A673 (cell line): Measurements from ENCODE around the gene INSYN1.
"Not testable (repeated sequence)": the region's sequence is repeated elsewhere in the genome, so short reads cannot be mapped to it uniquely, and the experiment has no call there.

Experiments used
- EZH2 ChIP-seq: fragments of 200-600 bp; sonication (generic); IDR thresholded peaks from 2 replicates; pipeline ENCODE4 v1.6.1; 2017; ENCODE audit warnings: borderline replicate concordance, low read depth, mild to moderate bottlenecking, mixed read lengths, antibody characterized with exemption, low read length; ENCODE audit not compliant: poor library complexity, severe bottlenecking
- TF ChIP-seq, protein P1 (sequence below): fragments of 300-800, 200-600 bp; sonication (generic); conservative IDR thresholded peaks from 2 replicates; pipeline ENCODE4 v1.5.1; 2017; ENCODE audit warnings: low read depth, mild to moderate bottlenecking, antibody characterized with exemption, low read length, moderate library complexity, mixed read lengths

DNA sequence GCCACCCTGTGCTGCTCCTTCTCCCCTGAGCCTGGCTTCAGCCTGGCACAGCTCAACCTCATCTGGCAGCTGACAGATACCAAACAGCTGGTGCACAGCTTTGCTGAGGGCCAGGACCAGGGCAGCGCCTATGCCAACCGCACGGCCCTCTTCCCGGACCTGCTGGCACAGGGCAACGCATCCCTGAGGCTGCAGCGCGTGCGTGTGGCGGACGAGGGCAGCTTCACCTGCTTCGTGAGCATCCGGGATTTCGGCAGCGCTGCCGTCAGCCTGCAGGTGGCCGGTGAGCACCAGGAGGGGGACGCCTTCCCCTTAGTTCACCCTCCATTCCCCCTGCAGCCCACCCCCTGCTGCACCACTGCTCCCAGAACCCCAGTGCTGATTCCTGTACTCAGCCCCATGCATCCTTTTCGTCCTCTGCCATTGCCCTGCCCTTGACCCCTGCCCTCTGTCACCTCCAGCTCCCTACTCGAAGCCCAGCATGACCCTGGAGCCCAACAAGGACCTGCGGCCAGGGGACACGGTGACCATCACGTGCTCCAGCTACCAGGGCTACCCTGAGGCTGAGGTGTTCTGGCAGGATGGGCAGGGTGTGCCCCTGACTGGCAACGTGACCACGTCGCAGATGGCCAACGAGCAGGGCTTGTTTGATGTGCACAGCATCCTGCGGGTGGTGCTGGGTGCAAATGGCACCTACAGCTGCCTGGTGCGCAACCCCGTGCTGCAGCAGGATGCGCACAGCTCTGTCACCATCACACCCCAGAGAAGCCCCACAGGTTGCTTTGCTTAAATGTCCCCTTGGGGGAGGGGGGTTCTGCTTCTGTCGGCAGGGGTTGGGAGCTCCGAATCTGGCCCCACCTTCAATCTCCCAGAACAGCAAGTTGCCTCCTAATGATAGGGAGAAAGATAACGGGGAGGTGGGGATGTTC lies 50.6 kb downstream of the INSYN1 start:
- TF ChIP-seq, protein P1, sequence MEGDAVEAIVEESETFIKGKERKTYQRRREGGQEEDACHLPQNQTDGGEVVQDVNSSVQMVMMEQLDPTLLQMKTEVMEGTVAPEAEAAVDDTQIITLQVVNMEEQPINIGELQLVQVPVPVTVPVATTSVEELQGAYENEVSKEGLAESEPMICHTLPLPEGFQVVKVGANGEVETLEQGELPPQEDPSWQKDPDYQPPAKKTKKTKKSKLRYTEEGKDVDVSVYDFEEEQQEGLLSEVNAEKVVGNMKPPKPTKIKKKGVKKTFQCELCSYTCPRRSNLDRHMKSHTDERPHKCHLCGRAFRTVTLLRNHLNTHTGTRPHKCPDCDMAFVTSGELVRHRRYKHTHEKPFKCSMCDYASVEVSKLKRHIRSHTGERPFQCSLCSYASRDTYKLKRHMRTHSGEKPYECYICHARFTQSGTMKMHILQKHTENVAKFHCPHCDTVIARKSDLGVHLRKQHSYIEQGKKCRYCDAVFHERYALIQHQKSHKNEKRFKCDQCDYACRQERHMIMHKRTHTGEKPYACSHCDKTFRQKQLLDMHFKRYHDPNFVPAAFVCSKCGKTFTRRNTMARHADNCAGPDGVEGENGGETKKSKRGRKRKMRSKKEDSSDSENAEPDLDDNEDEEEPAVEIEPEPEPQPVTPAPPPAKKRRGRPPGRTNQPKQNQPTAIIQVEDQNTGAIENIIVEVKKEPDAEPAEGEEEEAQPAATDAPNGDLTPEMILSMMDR: not testable (repeated sequence)
- not testable (repeated sequence) for TF ChIP-seq EZH2
